GM15510 (cell line): Measurements from ENCODE around the gene NBL1.

Experiments used
- POLR2A ChIP-seq: IDR thresholded peaks from 3 replicates; pipeline ENCODE4 v1.6.1; 2011; ENCODE audit warnings: borderline replicate concordance; ENCODE audit not compliant: insufficient read length; ENCODE audit errors: extremely low read depth

Gene NBL1

GRCh38 chr1:19654386-19654785, 10.3 kb downstream of the NBL1 start:
- TF ChIP-seq POLR2A: no peak

DNA sequence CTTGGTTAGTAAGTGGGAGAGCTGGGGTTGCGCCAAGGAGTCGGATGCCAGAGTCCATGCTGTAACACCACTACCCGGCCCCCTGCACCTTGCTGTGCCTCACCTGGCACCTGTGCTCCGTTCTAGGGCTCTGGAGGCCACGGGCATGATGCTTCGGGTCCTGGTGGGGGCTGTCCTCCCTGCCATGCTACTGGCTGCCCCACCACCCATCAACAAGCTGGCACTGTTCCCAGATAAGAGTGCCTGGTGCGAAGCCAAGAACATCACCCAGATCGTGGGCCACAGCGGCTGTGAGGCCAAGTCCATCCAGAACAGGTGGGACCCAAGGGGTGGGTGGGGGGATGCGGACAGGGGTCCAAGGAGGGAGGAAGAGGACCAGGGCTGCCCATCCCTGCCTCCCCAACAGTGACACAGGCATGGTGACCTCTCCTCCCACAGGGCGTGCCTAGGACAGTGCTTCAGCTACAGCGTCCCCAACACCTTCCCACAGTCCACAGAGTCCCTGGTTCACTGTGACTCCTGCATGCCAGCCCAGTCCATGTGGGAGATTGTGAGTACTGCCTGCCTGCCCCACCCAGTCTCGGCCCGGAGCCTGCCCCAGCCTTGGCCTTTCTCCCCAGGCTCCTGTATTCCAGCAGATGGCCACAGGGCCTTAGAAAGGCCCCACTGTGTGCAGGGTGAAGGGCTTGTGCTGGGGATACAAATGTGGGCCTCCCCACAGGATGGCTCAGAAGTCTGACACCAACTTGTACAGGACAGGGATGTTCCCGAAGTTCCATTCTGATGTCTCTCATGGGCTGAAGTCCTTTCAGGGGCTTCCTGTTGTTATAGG, 11.0 kb downstream of the NBL1 start:
- no peak for TF ChIP-seq POLR2A

DNA sequence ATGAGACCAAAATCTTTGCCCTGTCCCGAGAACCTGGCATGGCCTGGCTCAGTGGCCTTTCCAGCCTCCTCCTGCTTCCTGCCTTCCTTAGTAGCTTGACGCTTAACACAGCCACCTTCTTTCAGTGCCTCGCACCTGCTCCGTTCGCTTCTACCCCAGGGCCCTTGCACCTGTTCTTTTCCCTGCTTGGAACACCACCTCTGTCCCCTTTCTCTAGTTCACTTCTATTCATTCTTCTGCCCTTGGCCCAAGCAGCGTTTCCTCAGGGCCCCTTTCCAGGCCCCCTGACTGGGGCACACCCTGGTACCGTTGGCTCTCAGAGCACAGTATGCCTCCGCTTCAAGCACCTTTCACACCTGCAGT, 11.6 kb downstream of the NBL1 start:
- TF ChIP-seq POLR2A: no peak

DNA sequence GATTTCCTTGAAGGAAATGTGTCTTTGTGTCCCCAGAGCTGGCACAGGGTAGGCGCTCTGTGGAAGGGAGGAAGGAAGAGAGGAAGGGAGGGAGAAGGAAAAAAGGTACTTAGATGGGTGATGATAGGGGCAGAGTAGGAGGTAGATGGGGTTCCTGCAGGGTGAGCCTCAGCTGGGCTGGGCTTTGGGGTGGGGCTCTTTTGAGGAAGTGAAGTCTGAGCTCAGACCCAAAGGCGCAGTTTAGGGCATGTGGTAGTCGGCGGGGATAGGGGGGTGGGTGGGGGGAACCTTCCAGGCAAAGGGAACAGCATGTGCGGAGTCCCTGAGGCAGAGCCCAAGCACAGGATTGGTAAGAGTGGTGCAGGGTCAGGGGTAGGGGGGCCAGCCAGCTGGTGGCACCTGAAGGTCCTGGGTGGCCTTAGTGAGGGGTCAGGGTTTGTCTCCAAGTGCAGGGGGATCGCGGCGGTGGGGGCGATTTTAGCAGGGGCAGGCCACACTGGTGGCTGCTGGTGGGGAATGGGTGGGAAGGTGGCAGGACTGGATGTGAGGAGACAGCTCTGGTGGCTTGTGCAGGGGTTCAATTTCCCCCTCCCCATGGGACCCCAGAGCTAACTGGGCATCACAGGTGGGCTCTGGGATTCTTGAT, 12.1 kb downstream of the NBL1 start:
- no peak for TF ChIP-seq POLR2A

GRCh38 chr1:19656780-19657466, 12.8 kb downstream of the NBL1 start:
- no peak for TF ChIP-seq POLR2A

DNA sequence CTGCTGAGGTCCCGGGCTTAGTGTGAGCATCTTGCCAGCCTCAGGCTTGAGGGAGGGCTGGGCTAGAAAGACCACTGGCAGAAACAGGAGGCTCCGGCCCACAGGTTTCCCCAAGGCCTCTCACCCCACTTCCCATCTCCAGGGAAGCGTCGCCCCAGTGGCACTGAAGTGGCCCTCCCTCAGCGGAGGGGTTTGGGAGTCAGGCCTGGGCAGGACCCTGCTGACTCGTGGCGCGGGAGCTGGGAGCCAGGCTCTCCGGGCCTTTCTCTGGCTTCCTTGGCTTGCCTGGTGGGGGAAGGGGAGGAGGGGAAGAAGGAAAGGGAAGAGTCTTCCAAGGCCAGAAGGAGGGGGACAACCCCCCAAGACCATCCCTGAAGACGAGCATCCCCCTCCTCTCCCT, 13.4 kb downstream of the NBL1 start:
- TF ChIP-seq POLR2A: no peak

DNA sequence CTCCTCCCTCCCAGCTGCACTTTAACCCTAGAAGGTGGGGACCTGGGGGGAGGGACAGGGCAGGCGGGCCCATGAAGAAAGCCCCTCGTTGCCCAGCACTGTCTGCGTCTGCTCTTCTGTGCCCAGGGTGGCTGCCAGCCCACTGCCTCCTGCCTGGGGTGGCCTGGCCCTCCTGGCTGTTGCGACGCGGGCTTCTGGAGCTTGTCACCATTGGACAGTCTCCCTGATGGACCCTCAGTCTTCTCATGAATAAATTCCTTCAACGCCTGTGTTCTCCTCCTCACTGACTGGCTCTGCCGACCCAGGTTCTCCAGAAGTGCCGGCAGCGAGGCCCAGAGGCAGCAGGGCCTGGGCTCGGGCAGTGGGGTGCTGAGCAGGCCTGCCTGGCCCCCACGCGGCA, 14.1 kb downstream of the NBL1 start:
- TF ChIP-seq POLR2A: no peak

GRCh38 chr1:19661721-19662228, 17.7 kb downstream of the NBL1 start:
- TF ChIP-seq POLR2A: no peak

DNA sequence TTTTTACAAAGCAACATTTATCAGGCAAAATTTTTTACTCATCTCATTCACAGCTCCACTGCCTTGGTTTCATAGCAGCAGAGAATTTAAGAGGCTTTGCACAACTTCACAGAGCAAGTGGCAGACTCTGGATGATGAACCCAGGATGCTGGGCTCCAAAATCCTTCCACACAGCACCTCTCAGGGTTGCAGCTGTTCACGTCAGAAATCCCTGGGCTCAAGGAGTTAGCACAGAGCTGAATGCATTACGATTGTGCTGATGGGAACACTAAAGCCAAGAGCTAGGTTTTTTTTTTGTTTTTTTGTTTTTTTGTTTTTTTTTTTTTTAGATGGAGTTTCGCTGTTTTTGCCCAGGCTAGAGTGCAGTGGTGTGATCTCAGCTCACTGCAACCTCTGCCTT, 18.2 kb downstream of the NBL1 start:
- TF ChIP-seq POLR2A: no peak

GRCh38 chr1:19664453-19665185, 20.5 kb downstream of the NBL1 start, which contains the start of gene HTR6:
Gene HTR6 (plus strand): TSS chr1:19664875. CDS start chr1:19665754, 879 bp downstream.
- no peak for TF ChIP-seq POLR2A

GRCh38 chr1:19665186-19665495, 21.0 kb downstream of the NBL1 start:
- TF ChIP-seq POLR2A: no peak

GRCh38 chr1:19665496-19666465, 21.7 kb downstream of the NBL1 start:
- TF ChIP-seq POLR2A: no peak

- TF ChIP-seq POLR2A: no peak
These were observed 24.8 kb downstream of the NBL1 start for GRCh38 chr1:19668888-19669287.

DNA sequence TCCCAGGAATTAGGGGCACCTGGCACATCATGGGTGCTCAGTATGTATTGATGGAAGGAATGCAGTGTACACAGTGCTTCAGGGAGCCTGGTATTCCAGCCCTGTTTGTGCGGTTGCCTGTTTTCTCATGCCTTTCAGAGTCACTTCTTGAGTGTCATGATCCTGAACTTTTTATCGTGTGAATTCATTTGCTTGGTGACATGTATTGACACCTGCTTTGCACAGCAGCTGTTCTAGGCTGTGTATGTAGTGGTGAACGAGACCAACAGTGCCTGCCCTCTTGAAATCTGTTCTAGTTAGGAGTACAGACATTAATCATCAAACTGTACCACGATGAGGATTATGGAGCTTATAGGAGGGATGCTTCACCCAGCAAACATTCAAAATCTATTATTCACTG, 26.7 kb downstream of the NBL1 start:
- TF ChIP-seq POLR2A: no peak

GRCh38 chr1:19672237-19672636, 28.1 kb downstream of the NBL1 start:
- TF ChIP-seq POLR2A: no peak

DNA sequence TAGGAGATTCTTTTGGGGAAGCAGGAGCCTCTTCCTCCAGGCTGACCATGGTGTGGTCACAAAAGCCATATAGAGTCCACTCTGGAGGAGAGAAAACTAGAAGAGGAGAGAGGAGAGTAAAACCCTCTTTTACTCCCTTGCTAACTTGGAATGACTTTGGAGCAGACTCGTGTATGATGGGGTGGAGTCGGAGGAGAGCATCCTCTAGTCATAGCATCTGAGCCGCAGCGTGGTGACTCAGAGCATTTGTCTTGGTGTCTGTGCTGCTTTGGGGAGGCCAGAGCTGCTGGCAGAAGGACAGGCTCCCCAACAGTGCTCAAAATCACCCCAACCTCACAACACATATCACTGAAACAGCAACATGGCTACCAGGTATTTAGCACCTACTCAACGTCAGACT, 31.7 kb downstream of the NBL1 start:
- no peak for TF ChIP-seq POLR2A
